HG03103 (cell line): Measurements from ENCODE around the gene FGF14.

Source experiments
- ATAC-seq: cut with Tn5 transposase; IDR thresholded peaks from one replicate; pipeline ENCODE4 v1.9.1; 2021; ENCODE audit warnings: low read depth; ENCODE audit not compliant: unreplicated experiment

FGF14 gene

DNA sequence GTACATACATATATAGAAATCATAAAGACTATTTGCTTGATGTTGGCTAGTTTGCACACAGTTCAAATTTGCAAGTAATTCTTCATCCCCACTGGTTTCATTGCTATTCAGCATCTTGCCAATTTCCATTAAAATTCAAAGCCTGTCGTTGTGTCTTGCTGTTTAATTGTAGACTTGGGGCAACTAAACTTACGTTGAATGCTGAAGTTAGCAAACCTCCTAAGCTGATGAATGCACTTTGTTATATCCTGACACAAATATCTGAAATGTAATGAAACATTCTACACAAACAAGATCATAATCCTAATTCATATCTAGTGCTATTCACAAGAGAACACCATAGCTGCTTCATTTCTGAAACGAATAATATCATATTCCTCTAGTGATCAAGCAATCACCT is 568.2 kb downstream of the FGF14 start:
- ATAC-seq = no peak

GRCh38 chr13:101830035-101830434 is 571.8 kb downstream of the FGF14 start:
- no peak for ATAC-seq

GRCh38 chr13:101829484-101829883 is 572.4 kb downstream of the FGF14 start:
- ATAC-seq = no peak

DNA sequence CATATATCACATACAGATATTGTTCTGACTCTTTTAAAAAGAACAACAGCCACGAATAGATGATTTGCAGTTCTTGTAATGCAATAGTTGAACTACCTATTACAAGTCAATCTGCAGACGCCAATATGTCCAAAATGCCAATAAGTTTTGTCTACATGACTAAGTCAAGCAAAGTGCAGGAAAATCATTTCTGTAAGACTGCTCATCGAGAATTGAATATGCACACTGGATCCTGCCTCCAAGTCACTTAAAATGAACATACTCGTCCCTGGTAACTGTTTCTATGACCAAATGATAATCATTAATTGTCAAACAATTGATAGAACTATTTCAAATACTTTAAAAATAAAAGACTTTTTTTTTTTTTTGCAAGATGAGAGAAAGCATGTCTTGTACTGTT is 573.7 kb downstream of the FGF14 start:
- no peak for ATAC-seq

- no peak for ATAC-seq
Observed at GRCh38 chr13:101817898-101818297, 584.0 kb downstream of the FGF14 start.

GRCh38 chr13:101811881-101812280 is 590.0 kb downstream of the FGF14 start:
- no peak for ATAC-seq

GRCh38 chr13:101811284-101811839 is 590.5 kb downstream of the FGF14 start:
- no peak for ATAC-seq

DNA sequence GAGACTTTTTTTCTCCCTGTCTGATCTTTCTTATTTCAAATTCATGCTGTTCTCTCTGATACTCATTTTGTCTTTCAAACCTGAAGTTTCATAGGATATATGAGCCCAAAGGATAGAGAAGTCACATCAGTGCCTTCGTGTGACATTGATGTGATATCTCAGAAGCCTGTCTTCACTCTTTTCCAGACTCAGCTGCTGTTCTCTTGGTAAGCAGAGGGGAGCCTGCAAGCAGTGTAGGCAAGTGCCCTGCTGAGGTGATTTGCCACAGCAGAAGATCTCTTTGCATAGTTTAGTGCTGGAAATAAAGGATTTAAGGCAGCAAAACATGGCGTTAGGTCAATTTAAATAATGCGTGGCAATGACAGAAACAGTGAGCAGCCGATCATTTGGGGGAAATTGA is 602.7 kb downstream of the FGF14 start:
- no peak for ATAC-seq

- no peak for ATAC-seq
Observed at GRCh38 chr13:101798437-101798836, 603.4 kb downstream of the FGF14 start.

DNA sequence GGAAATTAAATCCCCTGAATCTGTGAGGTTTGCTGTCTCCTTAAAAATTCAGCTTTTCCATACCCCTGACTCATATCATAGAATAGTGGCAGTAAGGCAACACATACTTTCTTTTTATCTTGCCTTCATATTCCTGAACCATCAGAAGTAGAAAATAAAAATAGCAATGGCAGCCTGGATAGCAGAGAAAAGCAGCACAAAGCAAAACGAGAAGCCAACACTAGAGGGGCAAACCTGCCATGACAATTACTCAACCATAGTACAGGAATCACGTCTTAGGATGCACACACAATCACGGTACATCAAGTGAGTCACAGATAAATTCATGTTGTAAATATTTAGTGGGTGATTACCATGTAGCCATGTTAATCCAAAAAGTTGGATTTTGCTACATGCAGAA is 606.4 kb downstream of the FGF14 start:
- no peak for ATAC-seq

GRCh38 chr13:101795025-101795424 is 606.8 kb downstream of the FGF14 start:
- ATAC-seq = no peak

DNA sequence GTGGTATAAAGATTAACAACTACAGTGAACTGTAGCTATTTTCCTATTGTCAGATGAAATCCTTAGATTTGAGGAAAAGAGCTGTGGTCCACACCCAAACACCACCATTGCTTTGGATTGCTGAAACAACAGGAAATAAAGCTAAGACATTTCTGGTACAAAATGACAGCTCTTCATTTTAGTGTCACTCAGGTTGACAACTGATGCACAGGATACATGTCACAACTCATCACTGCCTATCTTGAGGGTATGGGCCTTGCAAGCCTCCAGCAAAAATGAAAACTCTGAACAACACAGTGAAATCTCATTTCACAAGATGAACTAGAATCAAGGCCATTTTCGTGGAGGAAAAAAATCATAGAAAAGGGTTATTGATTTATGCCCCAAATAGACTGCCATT is 609.7 kb downstream of the FGF14 start:
- ATAC-seq = no peak

- ATAC-seq = no peak
Observed at GRCh38 chr13:101785858-101786257, 616.0 kb downstream of the FGF14 start.

DNA sequence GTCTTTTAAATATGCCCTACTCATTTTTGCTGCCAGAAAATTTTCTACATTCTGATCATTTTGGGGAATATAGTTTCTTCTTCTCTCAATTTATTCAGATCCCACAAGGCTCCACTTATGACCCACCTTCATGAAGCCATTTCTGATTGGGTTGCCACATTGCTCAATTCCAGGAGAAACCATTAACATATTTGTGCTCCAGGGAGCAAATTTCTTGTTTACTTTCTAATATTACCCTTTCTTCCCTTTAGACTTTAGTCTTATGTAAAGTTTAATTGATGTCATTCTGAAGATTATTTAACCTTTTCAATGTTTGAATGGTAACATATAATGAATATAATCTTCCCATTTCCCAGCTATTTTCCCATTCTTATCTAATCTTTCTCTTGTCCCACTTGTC is 617.5 kb downstream of the FGF14 start:
- ATAC-seq = no peak

DNA sequence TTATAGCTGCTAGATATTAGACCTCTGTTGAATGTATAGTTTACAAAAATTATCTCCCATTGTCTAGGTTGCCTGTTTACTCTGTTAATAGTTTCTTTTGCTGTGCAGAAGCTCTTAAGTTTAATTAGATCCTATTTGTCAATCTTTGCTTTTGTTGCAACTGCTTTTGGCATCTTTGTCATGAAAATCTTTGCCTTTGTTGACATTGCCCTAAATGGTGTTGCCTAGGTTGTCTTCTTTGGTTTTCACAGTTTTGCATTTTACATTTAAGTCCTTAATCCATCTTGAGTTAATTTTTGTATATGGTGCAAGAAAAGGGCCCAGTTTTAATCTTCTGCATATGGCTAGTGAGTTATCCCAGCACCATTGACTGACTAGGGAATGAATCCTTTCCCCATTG is 618.3 kb downstream of the FGF14 start:
- ATAC-seq = no peak

DNA sequence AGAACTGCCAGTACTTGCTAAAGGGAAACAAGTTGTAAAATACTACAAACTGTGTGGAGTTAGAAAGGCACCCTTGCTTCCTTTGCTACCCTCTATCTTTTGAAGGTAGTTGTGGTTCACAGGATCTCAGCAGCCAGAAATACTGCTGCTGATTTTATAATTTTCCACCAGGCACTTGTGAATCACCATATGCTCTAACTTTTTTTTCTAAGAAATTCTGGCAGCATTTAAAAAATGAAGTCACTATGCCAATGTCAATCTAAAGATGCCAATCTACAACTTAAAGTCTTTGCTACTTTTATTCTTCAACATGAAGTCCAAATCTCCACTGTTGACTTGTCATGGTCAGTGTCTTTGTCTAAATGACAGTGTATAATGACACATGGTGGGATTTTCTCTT is 621.6 kb downstream of the FGF14 start:
- no peak for ATAC-seq

DNA sequence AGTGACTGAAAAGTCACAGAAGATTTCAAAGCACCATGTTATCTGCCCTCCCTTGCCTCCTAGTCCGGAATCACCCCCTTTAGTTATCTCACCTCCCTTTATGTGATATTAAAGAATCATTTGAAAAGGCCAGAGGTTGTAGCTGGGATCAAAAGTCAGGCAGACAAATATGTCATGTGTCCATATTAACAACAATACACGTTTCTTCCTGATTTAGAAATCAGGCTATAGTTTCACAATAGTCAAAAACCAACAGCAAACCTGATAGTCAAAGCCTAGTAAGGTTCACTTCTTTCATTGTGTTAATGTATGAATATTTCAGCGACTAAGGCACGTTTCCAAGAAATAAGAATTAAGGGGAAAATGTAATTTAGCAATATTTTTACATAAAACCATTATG is 622.7 kb downstream of the FGF14 start:
- ATAC-seq = no peak

GRCh38 chr13:101775267-101775666 is 626.6 kb downstream of the FGF14 start:
- ATAC-seq = no peak

GRCh38 chr13:101774393-101774792 is 627.5 kb downstream of the FGF14 start:
- no peak for ATAC-seq

DNA sequence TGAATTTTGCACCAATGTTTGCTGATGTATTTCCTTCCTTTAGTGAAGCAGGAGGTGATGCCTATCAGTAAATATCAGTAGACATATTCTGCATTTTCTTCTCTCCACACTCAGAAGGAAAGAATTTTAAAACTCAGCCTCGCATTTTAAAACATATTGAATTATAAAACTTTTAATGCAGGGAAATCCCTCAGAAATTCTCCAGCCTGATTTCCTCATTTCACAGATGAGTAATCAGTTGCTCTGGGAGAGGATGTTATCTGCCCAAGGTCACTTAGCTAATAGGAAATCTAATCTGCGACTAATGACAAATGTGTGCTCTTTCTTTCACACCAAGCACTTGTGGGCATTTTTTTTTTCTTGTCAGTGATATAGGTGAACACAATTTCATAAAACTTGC is 628.8 kb downstream of the FGF14 start:
- ATAC-seq = no peak

DNA sequence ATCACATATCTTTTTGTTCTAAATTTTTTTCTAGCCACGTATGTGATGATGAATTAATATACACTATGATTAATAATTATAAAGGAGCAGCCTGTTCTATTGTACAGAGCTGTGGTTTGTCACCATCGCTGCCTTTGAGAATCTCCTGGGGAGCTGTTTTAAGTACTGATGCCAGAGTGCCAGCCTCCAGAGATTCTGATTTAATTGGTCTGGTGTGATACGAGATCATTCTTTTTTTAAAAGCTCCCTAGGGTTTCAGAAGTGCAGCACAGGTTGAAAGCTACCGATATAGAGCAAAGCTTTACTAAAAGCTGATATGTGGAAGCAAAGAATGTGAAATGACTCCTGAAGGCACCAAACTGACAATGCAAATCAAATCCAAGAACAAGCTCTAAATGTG is 634.7 kb downstream of the FGF14 start:
- ATAC-seq = no peak

DNA sequence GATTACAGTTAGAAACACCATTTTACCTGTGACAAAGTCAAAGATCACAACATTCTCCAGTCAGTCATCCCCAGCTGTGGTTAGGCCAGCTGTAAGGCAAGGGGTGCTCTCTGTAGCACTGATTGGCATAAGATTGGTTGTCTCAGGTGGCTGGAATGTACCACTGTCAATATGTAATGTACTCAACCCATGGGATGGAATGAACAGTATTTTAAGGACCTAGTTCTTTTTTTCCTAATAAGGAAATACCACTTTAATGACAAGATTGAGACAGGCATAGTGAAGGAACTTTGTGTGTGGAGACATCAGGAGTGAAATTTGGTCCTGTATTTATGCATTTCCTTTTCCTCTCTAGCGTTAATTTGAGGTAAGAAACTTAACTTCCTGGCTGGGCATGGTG is 638.7 kb downstream of the FGF14 start:
- no peak for ATAC-seq

DNA sequence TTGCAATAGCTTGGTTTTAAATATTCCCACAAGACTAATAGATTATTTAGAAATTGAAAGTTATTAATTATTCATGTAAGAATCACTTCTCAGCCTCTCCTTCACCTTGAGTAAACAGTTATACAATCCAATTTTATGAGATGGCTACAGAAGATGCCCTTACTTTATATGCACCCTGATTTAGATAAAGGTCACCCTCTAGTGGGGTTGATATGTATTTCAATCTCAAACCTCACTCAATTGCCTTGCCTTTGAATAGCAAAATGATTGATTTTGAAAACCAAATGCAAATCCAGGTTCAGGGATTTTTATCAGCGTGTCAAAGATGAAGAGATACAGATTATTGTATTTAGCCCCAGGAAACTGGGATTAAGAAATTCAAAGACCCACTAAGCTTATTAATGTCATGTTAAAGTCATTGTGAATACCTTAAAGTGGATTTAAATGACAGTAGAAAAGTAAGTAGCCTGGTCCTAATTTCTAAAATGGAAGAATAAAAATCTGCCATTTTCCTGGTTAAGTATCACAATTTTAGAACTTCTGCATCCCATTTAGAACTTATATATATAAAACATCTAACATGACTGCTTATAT is 644.3 kb downstream of the FGF14 start:
- peak; percentile 75 for ATAC-seq
